Measurements from ENCODE around the gene EML4. TPM values are rescaled to one million over a fixed set of nuclear protein-coding genes. Genes with fewer than 3 reads are reported as not detected.
A peak's percentile ranks its signal among the peaks of the same experiment; 100 is the strongest.

EML4 gene
- total RNA-seq, 1 experiment from 2014 or later, result 68.2 TPM

- Mint-ChIP-seq H3K36me3 (ENCODE audit: insufficient read depth, unreplicated experiment) (no peaks in the 10 kb centered on the region), H3K4me1 (ENCODE audit: low read depth, unreplicated experiment) (peaks cover 30% of the 10 kb centered on the region), H3K4me3 (ENCODE audit: low read depth, unreplicated experiment) (no peak overlapping the region), H3K9me3 (ENCODE audit: low read depth, unreplicated experiment) (no peaks in the 10 kb centered on the region), H3K27me3 (ENCODE audit: unreplicated experiment) (no peaks in the 10 kb centered on the region), H3K27ac (ENCODE audit: unreplicated experiment) (no peak overlapping the region)
- CTCF ChIA-PET, result no interaction called here
- no peak for DNase-seq
- no peak for TF ChIP-seq CTCF (IDR thresholded peaks at IDR 0.05; ENCODE audit: unreplicated experiment)
- BruUV-seq (replicated peaks), result no TSS peak
- intact Hi-C loops (cut with micrococcal nuclease; ENCODE audit: unreplicated experiment), result no loop called here
Observed at GRCh38 chr2:42161444-42161843, 7.7 kb upstream of the EML4 start.

GRCh38 chr2:42163444-42164045, 5.6 kb upstream of the EML4 start:
- Mint-ChIP-seq H3K4me1 (ENCODE audit: low read depth, unreplicated experiment) (peaks cover 30% of the 10 kb centered on the region), H3K9me3 (ENCODE audit: low read depth, unreplicated experiment) (no peaks in the 10 kb centered on the region), H3K27ac (ENCODE audit: unreplicated experiment) (no peak overlapping the region), H3K27me3 (ENCODE audit: unreplicated experiment) (no peaks in the 10 kb centered on the region), H3K4me3 (ENCODE audit: low read depth, unreplicated experiment) (no peak overlapping the region), H3K36me3 (ENCODE audit: insufficient read depth, unreplicated experiment) (no peaks in the 10 kb centered on the region)
- BruUV-seq (replicated peaks), result no TSS peak
- CTCF ChIA-PET, result interaction anchor here (0.8 to 1.1 kb wide), 2 partner anchors 14 to 31 kb away, joined by 4 to 6 read pairs; no protein-coding TSS in a partner anchor
- no peak for TF ChIP-seq CTCF (IDR thresholded peaks at IDR 0.05; ENCODE audit: unreplicated experiment)
- intact Hi-C loops (cut with micrococcal nuclease; ENCODE audit: unreplicated experiment), result no loop called here
- DNase-seq, result no peak

GRCh38 chr2:42164046-42164445, 5.1 kb upstream of the EML4 start:
- H3K27ac Mint-ChIP-seq (ENCODE audit: unreplicated experiment), result peak overlapping the region; percentile 7
- H3K27me3 Mint-ChIP-seq (ENCODE audit: unreplicated experiment), result no peaks in the 10 kb centered on the region
- no peaks in the 10 kb centered on the region for H3K36me3 Mint-ChIP-seq (ENCODE audit: insufficient read depth, unreplicated experiment)
- H3K4me1 Mint-ChIP-seq (ENCODE audit: low read depth, unreplicated experiment), result peaks cover 30% of the 10 kb centered on the region
- no TSS peak for BruUV-seq (replicated peaks)
- no peaks in the 10 kb centered on the region for H3K9me3 Mint-ChIP-seq (ENCODE audit: low read depth, unreplicated experiment)
- no peak for TF ChIP-seq CTCF (IDR thresholded peaks at IDR 0.05; ENCODE audit: unreplicated experiment)
- intact Hi-C loops (cut with micrococcal nuclease; ENCODE audit: unreplicated experiment), result no loop called here
- CTCF ChIA-PET, result interaction anchor here (1.1 kb wide), 1 partner anchor 31 kb away, joined by 4 read pairs; no protein-coding TSS in a partner anchor
- H3K4me3 Mint-ChIP-seq (ENCODE audit: low read depth, unreplicated experiment), result no peak overlapping the region
- peak; percentile 27 for DNase-seq

GRCh38 chr2:42164971-42165370, 4.2 kb upstream of the EML4 start:
- no peak for TF ChIP-seq CTCF (IDR thresholded peaks at IDR 0.05; ENCODE audit: unreplicated experiment)
- no peaks in the 10 kb centered on the region for H3K9me3 Mint-ChIP-seq (ENCODE audit: low read depth, unreplicated experiment)
- H3K27ac Mint-ChIP-seq (ENCODE audit: unreplicated experiment), result no peak overlapping the region
- CTCF ChIA-PET, result no interaction called here
- no peaks in the 10 kb centered on the region for H3K27me3 Mint-ChIP-seq (ENCODE audit: unreplicated experiment)
- BruUV-seq (replicated peaks), result no TSS peak
- no peak for DNase-seq
- intact Hi-C loops (cut with micrococcal nuclease; ENCODE audit: unreplicated experiment), result no loop called here
- H3K4me3 Mint-ChIP-seq (ENCODE audit: low read depth, unreplicated experiment), result no peak overlapping the region
- no peaks in the 10 kb centered on the region for H3K36me3 Mint-ChIP-seq (ENCODE audit: insufficient read depth, unreplicated experiment)
- H3K4me1 Mint-ChIP-seq (ENCODE audit: low read depth, unreplicated experiment), result peaks cover 30% of the 10 kb centered on the region

Measured in Calu3 (cell line).